Activated CD8-positive, alpha-beta memory T cell treated with anti-CD3 and anti-CD28 coated beads, Interleukin-2, amount 50 U/mL, for 4 hours (primary cell): ENCODE data around the gene NELFCD.
A peak's percentile ranks its signal among the peaks of the same experiment; 100 is the strongest.
"Not testable (repeated sequence)": the region's sequence is repeated elsewhere in the genome, so short reads cannot be mapped to it uniquely, and the experiment has no call there.

ENCODE experiments used
- DNase-seq: peaks from one replicate; pipeline ENCODE4 v3.0.0-alpha.2; 2020

Gene NELFCD

DNA sequence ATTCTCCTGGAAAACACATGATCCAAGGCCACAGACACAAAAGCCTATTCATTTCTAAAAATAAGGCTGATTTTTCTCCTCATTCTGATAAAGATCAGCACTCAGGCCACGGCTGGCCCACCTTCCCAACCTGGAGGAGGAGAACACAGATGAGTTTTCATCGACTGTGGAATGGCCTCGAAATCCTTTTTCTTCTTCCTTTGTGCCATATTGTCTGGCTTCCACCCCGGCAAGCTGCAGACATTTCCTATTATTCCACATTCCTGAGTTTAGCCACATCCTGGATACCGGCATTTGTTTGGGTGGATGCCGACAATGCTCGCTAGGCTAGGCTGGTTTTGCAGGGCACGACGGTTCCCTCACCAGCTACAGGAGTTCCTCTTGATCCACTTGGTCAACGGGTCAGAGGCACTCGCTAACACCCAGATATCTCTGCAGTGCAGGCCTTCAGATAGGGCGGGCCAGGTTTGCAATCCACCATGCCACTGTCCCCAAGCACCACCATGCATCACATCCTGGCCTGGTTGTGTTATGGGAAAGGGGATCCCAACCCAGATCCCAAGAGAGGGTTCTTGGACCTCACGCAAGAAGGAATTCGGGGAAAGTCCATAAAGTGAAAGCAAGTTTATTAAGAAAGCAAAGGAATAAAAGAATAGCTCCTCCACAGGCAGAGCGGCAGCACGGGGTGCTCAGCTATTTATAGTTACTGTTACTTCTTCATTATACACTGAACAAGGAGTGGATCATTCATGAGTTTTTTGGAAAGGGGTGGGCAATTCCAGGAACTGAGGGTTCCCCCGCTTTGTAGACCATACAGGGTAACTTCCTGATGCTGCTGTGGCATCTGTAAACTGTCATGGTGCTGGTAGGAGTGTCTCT lies 30.2 kb downstream of the NELFCD start:
- no peak for DNase-seq

DNA sequence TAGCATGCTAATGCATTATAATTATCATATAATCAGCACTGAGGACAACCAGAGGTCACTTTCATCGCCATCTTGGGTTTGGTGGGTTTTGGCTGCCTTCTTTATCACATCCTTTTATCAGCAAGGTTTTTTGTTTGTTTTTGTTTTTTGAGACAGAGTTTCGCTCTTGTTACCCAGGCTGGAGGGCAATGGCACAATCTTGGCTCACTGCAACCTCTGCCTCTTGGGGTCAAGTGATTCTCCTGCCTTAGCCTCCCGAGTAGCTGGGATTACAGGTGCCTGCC lies 30.8 kb downstream of the NELFCD start:
- DNase-seq, result not testable (repeated sequence)

DNA sequence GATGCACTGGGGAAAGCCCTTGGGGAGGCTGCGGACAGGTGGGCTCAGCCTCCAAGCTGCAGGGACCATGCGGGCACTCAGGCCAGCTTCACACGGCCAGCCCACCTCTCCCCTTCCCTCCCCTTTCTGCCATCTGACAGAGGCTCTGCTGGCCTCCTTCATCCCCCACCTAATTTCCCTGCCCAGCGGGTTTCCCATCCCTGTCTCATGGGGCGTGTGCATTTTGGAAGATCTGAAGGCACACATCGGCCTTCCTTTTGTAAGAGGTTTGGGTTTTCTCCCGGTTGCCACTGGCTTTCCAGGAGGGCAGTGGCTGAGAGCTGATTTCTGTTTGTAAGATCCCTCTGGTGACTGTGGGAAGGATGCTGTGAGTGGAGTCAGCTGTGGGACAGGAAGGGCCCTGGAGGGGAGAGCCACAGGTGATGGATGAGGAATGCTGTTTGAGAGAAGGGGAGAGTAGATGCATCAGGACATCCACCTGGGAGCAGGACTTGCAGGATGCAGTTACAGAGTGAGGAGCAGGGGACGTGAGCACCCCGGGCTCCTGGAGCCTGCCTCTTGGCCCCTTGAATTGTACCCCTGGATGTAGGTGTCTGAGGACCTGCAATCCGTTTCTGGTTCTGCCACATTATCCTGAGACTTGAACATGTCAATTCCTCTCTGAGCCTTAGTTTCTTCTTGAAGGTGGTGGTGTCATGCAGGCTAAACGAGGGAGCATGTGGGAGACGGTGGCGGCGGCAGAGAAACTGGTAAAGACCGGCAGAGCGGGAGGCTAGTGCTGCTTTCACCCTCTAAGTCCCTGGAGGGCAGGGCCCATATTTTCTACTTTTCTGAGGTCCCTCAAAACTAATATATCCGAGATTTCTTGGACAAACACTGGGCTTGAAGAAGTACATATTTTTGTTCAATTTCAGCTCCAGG lies 32.2 kb downstream of the NELFCD start:
- no peak for DNase-seq

DNA sequence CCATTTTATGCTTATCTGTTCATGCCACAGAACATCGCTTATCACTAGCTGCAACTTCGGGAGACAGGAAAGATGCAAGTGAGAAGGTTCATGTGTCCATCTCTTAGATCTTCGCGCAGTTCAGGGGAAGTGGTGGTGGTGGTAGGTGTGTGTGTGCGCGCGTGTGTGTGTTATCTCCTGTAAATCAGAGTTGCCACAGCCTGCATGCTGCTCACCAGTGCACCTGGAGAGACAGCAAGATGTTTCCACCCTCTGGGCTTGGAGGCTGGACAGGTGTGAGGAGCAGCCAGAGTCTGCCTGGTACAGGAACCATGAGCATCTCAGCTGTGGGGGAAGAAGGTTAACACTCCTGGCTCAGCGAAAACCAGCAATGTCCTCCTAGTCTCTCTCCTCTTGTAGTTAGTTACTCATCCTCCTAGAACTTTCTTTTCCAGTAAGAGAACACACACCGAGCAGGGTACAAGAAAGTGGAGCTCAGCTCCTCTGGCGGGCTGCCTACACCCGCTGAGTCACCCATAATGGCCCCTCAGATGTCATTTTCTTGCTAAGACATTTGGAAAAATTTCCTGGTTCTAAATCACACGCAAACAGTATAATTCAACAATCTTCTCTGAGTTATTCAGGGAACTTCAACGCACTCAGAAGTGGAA lies 33.0 kb downstream of the NELFCD start:
- DNase-seq, result no peak

DNA sequence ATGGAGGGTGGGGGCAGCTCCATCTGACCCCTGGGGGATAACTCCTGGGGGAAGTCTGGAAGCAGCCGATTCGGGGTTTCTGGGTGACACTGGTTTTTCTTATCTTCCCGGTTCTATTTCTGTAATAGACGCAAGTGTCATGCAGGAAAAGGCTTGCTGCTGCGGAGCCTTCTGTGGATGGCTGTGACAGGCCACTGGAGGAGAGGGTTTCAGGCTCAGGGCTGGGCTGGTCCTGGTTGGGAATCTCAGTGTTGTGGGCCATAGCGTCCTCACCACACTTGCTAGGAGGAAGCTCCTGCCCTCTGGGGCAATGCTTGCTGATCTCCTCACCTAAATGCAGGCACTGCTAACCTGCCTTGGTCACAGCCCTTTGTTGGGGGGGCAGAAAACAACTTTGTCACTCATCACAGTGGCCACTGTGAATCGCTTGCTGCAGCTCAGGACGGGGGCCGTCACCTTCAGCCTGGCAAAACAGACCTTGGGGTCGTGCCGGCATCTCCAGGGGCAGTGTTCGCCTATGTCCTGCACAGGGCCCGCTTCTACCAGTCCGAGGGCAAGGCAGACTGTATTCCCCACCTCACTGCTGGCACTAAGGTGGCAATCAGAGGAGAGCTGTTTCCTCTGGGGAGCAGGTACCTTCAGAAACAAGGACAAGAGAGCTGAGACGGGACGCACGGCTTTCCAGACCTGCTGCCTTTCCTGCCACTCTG lies 33.8 kb downstream of the NELFCD start:
- DNase-seq, result no peak

DNA sequence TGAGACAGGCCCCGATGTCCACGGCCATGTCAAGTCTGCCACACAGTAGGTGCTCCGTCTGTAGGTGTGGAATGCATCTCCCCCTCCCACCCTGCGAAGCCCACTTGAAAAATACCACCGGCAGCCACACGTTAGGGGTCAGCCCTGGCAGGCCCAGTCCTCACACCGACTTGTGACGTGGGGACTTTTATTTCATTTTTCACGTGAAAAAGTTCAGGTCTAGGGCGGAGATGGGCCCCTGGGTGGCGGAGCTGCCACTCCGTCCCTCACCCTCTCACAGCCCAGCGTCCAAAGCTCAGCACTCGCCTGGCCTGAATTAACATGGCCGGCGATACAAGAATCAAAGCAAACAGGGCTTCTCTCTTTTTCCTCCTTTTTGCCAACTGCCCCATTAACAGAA lies 34.4 kb downstream of the NELFCD start:
- DNase-seq, result no peak

DNA sequence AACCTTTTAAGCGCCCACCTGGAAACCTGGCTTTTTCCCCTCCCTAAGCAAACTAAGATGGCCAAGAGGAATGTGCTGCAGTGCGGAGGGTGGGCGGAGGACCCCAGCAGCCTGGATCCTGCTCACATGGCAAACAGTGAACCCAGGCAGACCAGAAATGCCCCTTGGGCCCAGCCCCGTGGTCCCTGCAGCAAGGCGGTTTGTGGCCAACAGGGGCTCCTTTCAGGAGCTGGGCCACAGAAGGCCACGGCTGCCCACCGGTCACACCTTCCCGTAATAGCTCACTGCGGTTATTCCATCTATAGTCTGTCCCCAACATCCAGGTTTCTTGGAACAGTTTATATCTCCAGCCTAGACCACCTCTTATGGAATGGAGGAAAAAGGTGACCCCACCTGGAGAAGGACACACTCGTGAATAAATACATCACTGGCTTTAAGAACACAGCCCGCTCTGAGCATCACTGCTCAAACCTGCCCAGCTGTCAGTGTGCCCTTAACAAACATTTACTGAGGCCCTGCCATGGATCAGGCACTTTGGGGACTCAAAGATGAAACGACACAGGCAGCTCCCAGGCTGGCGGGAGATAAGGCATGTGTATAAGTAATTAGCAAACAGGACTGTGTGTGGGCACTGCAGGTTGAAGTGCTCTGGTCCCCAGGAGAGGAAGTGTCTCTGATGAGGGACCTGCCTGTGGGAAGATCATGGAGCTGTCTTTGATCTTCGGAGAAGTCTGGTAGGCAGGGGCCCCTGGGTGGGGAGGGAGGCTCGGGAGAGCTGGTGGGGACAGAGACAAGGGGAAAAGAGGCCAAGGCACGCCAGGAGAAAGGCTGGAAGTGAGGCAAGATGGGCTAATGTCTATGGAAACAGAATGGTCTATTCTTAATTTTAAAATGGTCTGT lies 35.0 kb downstream of the NELFCD start:
- no peak for DNase-seq

DNA sequence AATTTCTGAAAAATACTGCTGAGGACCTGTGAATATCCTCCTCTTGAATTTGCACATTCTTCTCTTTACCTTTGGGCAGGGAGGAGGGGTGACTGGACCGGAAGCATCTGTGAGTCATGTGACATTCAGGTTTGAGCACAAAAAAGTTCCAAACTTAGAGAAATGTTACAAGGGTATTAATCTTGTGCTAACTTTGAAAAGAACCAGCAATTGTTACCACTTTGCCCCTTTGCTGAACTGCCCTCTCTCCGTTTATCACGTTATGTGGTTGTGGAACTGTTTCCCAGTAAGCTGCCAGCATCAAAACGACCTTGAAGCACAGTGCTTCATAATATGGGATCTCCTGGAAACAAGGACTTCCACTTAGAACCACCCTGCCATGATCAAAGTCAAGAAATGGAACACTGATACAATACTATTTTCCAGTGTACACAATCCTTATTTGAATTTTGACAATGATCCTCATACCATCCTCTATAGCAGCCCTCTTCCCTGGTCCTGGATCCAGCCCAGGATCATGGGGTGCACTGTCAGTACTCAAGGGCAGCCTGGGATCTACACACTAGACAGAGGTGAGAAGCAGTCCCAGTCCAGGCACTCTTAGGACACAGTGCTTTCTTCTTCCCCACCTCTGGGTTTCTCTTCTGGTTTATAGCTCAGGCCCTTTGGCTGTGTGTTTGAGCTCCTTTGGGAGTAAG lies 35.9 kb downstream of the NELFCD start:
- DNase-seq, result peak; percentile 40

DNA sequence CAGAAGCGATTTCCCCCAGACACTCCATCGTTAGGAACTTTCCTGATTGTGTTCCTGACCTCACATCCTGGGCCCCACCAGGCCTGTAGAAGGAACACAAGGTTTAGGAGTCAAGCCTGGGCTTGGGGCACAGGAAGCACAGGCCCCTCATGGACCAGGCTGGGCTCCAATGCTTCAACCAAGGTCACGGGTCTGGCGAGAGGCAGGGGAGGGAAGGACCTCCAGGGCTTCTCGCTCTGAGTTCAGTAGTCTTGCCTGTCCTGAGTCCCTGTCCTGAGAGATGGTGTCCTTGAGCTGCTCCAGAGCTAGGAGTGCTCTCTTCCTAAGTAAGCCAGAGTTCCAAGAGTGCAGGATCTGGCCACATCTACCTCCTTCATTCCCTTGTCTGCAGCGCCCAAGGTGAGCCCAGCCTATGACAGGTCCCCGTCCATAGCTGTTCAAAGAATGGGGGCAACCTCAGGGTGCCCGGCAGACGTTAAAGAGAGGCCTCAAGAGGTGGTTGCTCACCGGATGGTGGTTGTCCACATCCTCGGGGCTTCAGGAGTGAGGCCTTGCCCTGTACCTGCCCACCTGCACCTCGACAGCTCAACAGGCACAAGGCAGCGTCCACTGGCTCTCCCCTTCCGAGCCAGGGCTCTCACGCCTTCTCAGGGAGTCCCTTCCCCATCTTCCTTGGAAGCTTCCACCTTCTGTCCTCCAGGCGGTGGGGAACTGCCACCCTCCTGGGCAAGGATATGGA lies 36.6 kb downstream of the NELFCD start:
- no peak for DNase-seq

DNA sequence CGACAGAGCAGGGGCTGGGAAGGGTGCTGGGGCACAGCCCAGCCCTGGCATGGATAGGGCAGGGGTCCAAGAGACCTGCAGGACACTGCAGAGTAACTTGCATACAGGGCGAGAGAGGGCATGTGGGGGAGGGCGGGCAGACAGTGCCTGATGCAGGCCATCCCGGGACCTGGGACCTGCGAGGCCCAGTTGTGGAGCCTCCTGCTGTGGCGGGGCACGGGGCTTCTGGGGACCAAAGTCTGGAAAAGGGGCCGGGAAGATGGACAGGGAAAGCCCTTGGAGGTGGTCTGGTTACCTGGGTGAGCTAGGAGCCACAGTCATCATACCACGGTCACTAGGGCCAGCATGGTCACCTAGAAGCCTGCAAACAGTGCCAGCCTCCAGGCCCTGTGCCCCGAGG lies 37.8 kb downstream of the NELFCD start:
- no peak for DNase-seq

DNA sequence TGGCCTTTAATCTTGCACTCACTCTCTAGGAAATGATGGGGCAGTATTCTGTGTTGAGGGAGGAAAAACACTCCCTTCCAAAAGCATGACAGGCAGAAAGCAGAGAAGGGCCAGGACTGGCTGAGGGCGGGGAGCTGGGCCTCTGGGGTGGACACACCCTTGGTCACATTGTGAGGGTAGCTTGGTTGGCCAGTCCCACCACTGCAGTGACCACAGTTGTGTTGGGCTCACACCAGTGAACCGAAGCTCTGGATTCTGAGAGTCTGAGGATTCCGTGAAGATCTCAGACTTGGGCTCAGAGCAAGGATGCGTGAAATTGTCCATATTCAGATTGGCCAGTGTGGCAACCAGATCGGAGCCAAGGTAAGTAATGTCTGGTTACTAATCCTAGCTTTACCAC lies 38.2 kb downstream of the NELFCD start, which contains the start of gene TUBB1:
TUBB1 (plus strand) TSS at position 213 of the 400 bp plus-strand sequence; CDS start at position 307, 94 bp downstream.
- DNase-seq, result no peak

DNA sequence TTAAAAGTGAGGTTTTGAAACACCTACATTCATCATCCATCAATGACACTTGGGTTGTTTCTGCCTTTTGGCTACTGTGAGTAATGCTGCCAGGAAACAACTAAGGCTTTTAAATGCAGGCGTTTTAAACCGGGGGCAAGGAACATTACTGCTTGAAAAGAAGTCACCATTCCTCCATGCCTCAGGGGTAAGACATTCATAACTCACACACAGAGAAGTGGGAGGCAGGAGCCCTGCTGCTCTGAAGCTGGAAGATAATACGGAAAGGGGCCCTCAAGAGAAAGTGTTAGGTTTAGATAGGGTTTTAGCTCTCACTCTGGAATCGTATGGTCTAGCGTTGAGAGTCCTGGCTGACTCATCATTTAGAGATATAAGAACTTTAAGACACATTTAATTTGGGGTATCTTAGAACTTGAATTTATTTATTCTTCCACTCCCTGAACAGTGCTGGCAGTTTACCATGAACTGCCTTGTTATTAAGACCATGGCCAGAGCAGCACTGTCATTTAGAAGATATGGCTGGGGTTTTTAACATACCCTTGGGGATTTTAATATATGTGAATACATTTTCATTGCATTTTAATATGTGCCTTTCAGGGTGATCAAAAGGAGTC lies 40.0 kb downstream of the NELFCD start:
- DNase-seq, result no peak

DNA sequence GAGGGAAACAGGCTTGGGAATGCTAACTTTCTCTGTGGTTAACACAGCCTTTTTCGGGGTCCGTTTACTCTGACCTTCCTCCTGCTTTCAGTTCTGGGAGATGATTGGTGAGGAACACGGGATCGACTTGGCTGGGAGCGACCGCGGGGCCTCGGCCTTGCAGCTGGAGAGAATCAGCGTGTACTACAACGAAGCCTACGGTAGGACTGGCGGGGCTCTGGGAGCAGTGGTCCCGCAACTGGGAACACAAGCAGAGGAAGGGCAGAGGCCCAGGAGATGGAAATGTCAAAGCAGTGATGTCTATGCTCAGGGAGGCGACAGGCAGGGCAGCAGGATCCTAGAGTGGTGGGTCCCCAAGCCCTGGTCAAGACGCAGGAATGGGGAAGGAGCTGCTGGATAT lies 41.7 kb downstream of the NELFCD start:
- no peak for DNase-seq

DNA sequence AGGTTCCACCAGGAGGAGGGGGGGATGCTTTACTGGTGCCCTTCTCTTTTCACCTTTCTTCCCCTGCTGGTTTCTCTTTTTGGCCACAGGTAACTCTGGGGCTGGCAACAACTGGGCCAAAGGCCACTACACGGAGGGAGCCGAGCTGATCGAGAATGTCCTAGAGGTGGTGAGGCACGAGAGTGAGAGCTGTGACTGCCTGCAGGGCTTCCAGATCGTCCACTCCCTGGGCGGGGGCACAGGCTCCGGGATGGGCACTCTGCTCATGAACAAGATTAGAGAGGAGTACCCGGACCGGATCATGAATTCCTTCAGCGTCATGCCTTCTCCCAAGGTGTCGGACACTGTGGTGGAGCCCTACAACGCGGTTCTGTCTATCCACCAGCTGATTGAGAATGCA lies 42.6 kb downstream of the NELFCD start:
- no peak for DNase-seq

DNA sequence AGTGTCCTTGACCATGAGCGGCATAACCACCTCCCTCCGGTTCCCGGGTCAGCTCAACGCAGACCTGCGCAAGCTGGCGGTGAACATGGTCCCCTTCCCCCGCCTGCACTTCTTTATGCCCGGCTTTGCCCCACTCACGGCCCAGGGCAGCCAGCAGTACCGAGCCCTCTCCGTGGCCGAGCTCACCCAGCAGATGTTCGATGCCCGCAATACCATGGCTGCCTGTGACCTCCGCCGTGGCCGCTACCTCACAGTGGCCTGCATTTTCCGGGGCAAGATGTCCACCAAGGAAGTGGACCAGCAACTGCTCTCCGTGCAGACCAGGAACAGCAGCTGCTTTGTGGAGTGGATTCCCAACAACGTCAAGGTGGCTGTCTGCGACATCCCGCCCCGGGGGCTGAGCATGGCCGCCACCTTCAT lies 43.1 kb downstream of the NELFCD start:
- no peak for DNase-seq

DNA sequence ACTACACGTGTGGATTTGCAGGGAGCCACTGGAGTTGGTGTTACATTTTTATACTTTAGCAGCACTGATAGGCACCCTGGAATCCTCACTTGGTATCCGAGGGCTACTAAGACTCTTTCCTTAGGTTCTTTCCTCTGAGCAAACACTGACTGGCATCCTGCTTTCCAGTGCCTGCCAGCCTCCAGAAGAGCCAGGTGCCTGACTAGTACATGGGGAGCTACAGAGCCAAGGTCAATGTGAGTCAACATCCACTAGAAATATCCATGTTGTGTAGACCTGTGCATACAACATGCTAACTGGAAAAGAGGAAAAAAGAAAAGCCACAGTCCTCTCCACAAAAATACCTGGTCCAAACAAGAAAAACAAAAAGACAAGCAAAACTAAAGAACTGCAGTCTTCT lies 44.0 kb downstream of the NELFCD start:
- no peak for DNase-seq

DNA sequence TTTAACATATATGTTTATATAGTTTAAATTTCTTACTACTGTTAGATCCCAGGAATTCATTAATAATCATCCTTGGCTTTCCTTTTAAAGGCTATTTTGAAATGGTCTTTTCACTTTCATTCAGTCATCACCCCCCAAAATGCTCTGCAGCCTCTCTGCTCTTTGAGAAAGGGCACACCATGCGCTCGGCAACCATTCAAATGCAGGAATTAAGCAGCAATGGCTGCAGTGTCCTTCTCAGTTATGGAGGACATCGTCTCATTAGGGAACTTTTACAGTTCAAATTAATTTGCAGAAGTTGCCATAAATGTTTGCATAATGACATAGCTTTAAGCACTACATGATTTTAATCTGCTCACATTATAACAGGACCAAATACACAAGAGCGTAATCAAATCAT lies 44.5 kb downstream of the NELFCD start:
- DNase-seq, result no peak

DNA sequence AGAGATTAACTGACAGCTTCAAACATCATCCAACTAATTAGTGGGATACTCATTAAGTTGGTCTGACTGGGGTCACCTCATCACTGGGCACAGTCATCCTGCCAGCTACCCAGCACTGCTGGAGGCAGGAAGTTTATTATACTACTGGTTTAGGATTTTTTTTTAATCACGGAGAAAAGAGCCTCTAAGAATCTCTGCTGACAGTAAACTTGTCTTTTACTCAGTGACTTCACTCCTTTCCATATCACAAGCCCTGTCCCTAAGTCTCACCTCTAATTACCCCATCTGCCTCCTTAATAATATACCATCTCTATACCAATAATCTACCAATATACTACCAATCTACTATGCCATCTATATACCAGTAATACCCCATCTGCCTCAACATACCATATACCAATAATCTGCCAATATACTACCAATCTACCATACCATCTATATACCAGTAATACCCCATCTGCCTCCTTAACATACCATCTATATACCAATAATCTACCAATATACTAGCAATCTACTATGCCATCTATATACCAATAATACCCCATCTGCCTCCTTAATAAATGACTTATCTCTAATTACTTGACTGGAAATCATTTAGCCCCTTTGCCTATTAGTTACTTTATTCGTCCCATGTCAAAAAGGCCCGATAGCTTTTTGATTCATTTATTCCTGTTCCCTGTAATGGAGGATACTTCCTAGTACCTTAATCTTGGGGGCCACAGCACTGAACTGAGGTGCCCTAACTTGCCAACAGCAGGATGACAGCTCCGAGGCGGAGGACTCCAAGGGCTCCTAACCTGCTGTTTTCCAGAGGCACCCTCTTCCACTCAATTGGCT lies 46.1 kb downstream of the NELFCD start:
- DNase-seq, result no peak

DNA sequence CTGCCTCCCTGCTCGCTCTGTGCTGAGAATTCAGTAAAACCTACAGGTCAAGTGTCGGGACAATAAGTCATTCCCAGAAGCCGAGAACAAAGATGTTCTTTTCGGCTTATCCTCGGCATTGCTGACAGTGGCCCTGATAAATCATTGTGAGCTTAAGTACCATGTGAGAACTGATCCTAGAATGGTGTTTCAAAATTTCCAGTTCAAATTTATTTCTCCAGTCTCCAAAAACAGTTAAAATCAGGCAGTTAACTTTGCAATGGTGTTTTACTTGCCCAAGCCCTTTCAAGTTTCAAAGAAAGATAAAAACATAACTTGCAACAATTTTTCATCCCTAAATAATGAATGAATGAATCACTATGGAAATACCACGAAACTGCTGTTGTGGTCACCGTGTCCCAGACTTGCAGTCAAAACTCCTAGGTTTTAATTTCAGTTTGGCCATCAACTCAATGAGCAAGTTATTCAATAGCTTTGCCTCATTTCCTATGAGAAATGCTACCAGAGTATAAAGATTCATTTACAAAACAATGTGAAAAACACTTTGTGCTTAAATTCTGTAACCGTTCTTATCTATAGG lies 46.8 kb downstream of the NELFCD start:
- no peak for DNase-seq
